Smooth muscle cell (in vitro differentiated cells): Measurements from ENCODE around the gene SPPL3. TPM values are rescaled to one million over a fixed set of nuclear protein-coding genes. Genes with fewer than 3 reads are reported as not detected.
A peak's percentile ranks its signal among the peaks of the same experiment; 100 is the strongest.

ENCODE experiments used
- DNase-seq: peaks from one replicate; lab custom pipeline; 2025; ENCODE audit not compliant: unreplicated experiment; lab: John Stamatoyannopoulos, UW
- H2AFZ ChIP-seq: fragments of 200-600 bp; sonication (generic); 2 replicates; pipeline ENCODE4 v1.6.0; 2016; ENCODE audit warnings: antibody characterized with exemption, low read depth, mild to moderate bottlenecking
- H3F3A ChIP-seq: fragments of 200-600 bp; sonication (generic); 2 replicates; pipeline ENCODE4 v1.6.0; 2017; ENCODE audit warnings: antibody characterized with exemption, low read depth
- H3K27ac ChIP-seq: fragments of 200-600 bp; sonication (generic); 2 replicates; pipeline ENCODE4 v1.5.1; 2016; ENCODE audit warnings: low read depth, mild to moderate bottlenecking
- H3K27me3 ChIP-seq: fragments of 200-600 bp; sonication (generic); 2 replicates; pipeline ENCODE4 v1.6.1; 2016; ENCODE audit warnings: low read depth, mild to moderate bottlenecking
- H3K36me3 ChIP-seq: fragments of 200-600 bp; sonication (generic); 2 replicates; pipeline ENCODE4 v1.5.1; 2016; ENCODE audit warnings: low read depth
- H3K4me1 ChIP-seq: fragments of 200-600 bp; sonication (generic); 2 replicates; pipeline ENCODE4 v1.5.1; 2016; ENCODE audit warnings: low read depth
- H3K4me2 ChIP-seq: fragments of 200-600 bp; sonication (generic); 2 replicates; pipeline ENCODE4 v1.6.0; 2016; ENCODE audit warnings: mild to moderate bottlenecking
- H3K4me3 ChIP-seq: fragments of 200-600 bp; sonication (generic); 2 replicates; pipeline ENCODE4 v1.5.1; 2016; ENCODE audit warnings: mild to moderate bottlenecking
- H3K79me2 ChIP-seq: fragments of 200-600 bp; sonication (generic); 2 replicates; pipeline ENCODE4 v1.6.0; 2016; ENCODE audit warnings: low read depth, mild to moderate bottlenecking
- H3K9ac ChIP-seq: fragments of 200-600 bp; sonication (generic); 2 replicates; pipeline ENCODE4 v1.6.0; 2016; ENCODE audit warnings: low read depth
- H3K9me3 ChIP-seq: fragments of 200-600 bp; sonication (generic); replicated peaks from 2 replicates; pipeline ENCODE4 v1.5.1; 2016; ENCODE audit warnings: low read depth
- H4K20me1 ChIP-seq: fragments of 200-600 bp; sonication (generic); 2 replicates; pipeline ENCODE4 v1.6.0; 2016; ENCODE audit warnings: low read depth
- CTCF ChIP-seq: fragments of 200-600 bp; sonication (generic); IDR thresholded peaks from 2 replicates; pipeline ENCODE4 v1.5.1; 2017; ENCODE audit warnings: borderline replicate concordance, mild to moderate bottlenecking, antibody characterized with exemption; ENCODE audit not compliant: insufficient read depth, poor library complexity, severe bottlenecking
- WGBS: methylation state at CpG from one replicate; pipeline ENCODE4 v1.1.7; 2016; ENCODE audit warnings: low lambda C conversion rate; 5-methylcytosine and 5-hydroxymethylcytosine counted together
- polyA plus RNA-seq: library from polyadenylated mRNA; unstranded; fragments of >200 nt; fragmentation: Nextera tagmentation; extraction: Ambion mirVana; gene quantifications from 2 replicates; pipeline ENCODE4 v1.2.1, GENCODE V29; 2016
- total RNA-seq: library from RNA; depleted of rRNA; stranded (reverse); fragments of >200 nt; gene quantifications from 2 replicates; pipeline ENCODE4 v1.2.3, GENCODE V29; 2014

SPPL3 gene
- total and polyA plus RNA-seq, 2 experiments from 2014 or later = 22.5 to 27.0 TPM

GRCh38 chr12:120818416-120818815 lies 85.7 kb downstream of the SPPL3 start:
- no peak for TF ChIP-seq CTCF
- H3K27ac ChIP-seq = peak overlapping the region; percentile 36
- peak overlapping the region; percentile 68 for H3K4me2 ChIP-seq
- peaks cover 3% of the 10 kb centered on the region for H3F3A ChIP-seq
- 12% methylated on average over 2 of the region's 2 CpGs for WGBS
- no peaks in the 10 kb centered on the region for H3K27me3 ChIP-seq
- H2AFZ ChIP-seq = no peak overlapping the region
- H3K9ac ChIP-seq = no peak overlapping the region
- H3K36me3 ChIP-seq = no peaks in the 10 kb centered on the region
- no peak for DNase-seq
- H3K9me3 ChIP-seq = no peaks in the 10 kb centered on the region
- H3K79me2 ChIP-seq = peaks cover 63% of the 10 kb centered on the region
- H3K4me3 ChIP-seq = no peak overlapping the region
- peaks cover 18% of the 10 kb centered on the region for H3K4me1 ChIP-seq
- peaks cover 94% of the 10 kb centered on the region for H4K20me1 ChIP-seq

GRCh38 chr12:120817559-120818330 lies 86.4 kb downstream of the SPPL3 start:
- Histone ChIP-seq H3K4me2 (peak overlapping the region; percentile 68), H3K4me1 (peaks cover 15% of the 10 kb centered on the region), H3K9me3 (no peaks in the 10 kb centered on the region), H2AFZ (no peak overlapping the region), H3K27me3 (no peaks in the 10 kb centered on the region), H3K79me2 (peaks cover 60% of the 10 kb centered on the region), H3K36me3 (no peaks in the 10 kb centered on the region), H3K9ac (no peak overlapping the region), H3K27ac (peak overlapping the region; percentile 36), H3K4me3 (no peak overlapping the region), H3F3A (peaks cover 3% of the 10 kb centered on the region), H4K20me1 (peaks cover 95% of the 10 kb centered on the region)
- 57% methylated on average over 6 of the region's 6 CpGs for WGBS
- TF ChIP-seq CTCF = no peak
- DNase-seq = no peak

GRCh38 chr12:120816363-120816762 lies 87.8 kb downstream of the SPPL3 start:
- WGBS = 74% methylated on average over 2 of the region's 2 CpGs
- H3K36me3 ChIP-seq = no peaks in the 10 kb centered on the region
- no peak for DNase-seq
- no peak overlapping the region for H3K27ac ChIP-seq
- no peak for TF ChIP-seq CTCF
- no peak overlapping the region for H2AFZ ChIP-seq
- no peak overlapping the region for H3K9ac ChIP-seq
- H3K4me2 ChIP-seq = no peak overlapping the region
- H3K9me3 ChIP-seq = no peaks in the 10 kb centered on the region
- H3K79me2 ChIP-seq = peaks cover 55% of the 10 kb centered on the region
- H3F3A ChIP-seq = peaks cover 3% of the 10 kb centered on the region
- peaks cover 95% of the 10 kb centered on the region for H4K20me1 ChIP-seq
- H3K4me3 ChIP-seq = no peak overlapping the region
- H3K4me1 ChIP-seq = peaks cover 15% of the 10 kb centered on the region
- H3K27me3 ChIP-seq = no peaks in the 10 kb centered on the region

- Histone ChIP-seq H3K27me3 (no peaks in the 10 kb centered on the region), H3F3A (peaks cover 3% of the 10 kb centered on the region), H2AFZ (no peak overlapping the region), H3K4me1 (peaks cover 15% of the 10 kb centered on the region), H3K9ac (no peak overlapping the region), H3K27ac (no peak overlapping the region), H3K9me3 (no peaks in the 10 kb centered on the region), H3K79me2 (peaks cover 52% of the 10 kb centered on the region), H4K20me1 (peaks cover 98% of the 10 kb centered on the region), H3K36me3 (no peaks in the 10 kb centered on the region), H3K4me2 (no peak overlapping the region), H3K4me3 (no peak overlapping the region)
- no peak for DNase-seq
- 91% methylated on average over 1 of the region's 1 CpG for whole genome bisulfite sequencing
- no peak for TF ChIP-seq CTCF
Observed at GRCh38 chr12:120814903-120815429, 89.2 kb downstream of the SPPL3 start.
